ELF-1 (cell line): ENCODE results near the gene SEMA3D.

Experiments
- DNase-seq: peaks from one replicate; pipeline ENCODE4 v3.0.0-alpha.2; 2016; ENCODE audit warnings: low read depth, low spot score

SEMA3D gene

GRCh38 chr7:85186521-85187241 is at the start of gene SEMA3D:
SEMA3D (minus strand) TSS chr7:85187056; CDS start chr7:85121891, 65,165 bp downstream.
- DNase-seq = peak; percentile 92

- peak; percentile 9 for DNase-seq
Observed at GRCh38 chr7:85234730-85235129, 47.9 kb upstream of the SEMA3D start.

GRCh38 chr7:85232068-85232467 is 45.2 kb upstream of the SEMA3D start:
- no peak for DNase-seq

DNA sequence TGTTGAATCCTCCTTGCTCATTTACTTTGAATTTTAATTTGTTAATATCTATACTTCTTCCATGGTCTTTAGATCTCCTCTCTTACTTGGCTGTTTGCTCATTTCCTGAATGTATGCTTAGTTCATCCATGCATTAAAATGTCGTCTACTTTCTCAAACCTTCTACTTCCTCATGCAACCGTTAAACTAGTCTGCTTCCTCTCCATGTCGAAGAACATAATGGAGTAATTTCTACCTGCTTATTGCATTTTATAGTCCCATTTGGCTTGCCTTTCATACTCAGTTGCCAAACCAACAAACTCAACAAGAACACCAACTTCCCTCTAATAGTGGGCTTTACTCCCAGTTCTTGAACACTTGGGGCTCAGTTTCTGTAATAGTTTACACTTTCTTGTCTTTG is 43.8 kb upstream of the SEMA3D start:
- no peak for DNase-seq

DNA sequence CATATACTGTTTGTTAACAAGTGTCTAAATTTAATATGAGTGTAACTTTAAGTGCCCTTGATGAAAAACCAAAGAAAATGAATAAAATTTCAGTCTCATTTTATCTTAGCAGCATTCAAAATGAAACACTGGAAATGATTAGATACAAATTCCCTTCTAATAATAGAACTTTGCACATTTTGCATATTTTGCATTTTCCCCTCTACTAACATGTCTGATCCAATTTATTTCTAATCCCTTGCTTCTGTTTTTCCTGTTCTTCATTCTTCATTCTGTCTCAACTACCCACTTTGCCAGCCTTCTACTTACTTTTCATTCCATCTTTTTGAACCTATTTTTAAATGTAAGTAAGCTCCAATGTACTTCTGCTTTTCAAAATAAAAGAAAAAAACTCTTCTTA is 42.7 kb upstream of the SEMA3D start:
- DNase-seq = no peak

GRCh38 chr7:85226361-85227085 is 39.7 kb upstream of the SEMA3D start:
- DNase-seq = no peak

- no peak for DNase-seq
Observed at GRCh38 chr7:85224171-85224570, 37.3 kb upstream of the SEMA3D start.

- no peak for DNase-seq
Observed at GRCh38 chr7:85222522-85222921, 35.7 kb upstream of the SEMA3D start.

DNA sequence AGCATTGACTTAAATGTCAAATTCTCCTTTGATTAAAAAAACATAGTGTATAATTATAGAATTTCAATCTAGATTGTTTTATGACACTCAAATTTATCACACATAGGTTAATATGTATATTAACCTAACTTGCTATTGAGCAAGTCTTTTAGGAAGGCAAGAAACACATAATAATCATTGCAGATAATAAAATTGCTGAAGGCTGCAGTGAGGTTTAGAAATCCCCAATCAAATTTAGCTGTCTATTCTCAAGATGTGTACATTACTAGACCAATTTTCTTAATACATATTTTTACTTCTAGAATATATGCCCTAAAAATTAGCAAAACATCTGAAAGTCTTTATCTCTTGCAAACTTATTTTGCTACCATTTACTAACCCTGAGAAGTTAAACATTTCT is 34.9 kb upstream of the SEMA3D start:
- DNase-seq = no peak

DNA sequence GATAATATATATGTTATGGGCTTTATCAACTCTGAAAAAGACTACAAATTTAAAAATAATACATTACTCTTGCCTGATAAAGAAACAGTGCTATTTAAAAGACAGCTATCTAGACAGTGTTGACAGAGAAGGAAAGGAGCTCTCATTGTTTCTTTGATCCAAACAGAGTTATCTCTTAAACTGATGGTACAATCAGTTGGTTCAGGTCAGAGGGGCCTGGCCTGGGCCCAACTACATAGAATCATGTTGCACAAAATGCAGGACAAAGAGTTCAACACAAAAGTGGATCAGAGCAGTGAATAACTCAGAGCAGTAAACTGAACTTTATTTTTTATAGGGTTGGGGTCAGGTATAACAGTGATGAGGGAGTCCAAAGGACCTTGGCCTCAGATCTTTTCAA is 33.8 kb upstream of the SEMA3D start:
- DNase-seq = no peak

DNA sequence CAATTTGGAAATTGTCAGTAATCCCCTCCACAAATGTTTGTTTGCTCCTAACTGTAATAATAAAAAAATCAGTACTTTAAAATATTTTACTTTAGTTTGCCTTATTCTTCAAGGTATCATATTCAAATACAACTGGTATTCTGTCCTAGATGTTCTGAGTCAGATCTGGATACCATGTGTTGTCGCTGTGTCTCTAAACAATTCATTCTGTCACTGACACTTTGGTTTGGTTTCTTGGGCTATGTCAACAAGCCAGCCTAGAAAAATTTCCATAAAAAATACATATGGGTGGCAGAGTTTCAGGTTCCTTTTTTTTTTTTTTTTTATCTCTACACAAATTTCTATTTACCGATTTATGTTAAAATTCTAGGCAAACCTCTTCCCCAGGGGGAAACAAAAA is 33.2 kb upstream of the SEMA3D start:
- DNase-seq = no peak

- DNase-seq = no peak
Observed at GRCh38 chr7:85217085-85217484, 30.2 kb upstream of the SEMA3D start.

- DNase-seq = no peak
Observed at GRCh38 chr7:85215098-85215497, 28.2 kb upstream of the SEMA3D start.

- no peak for DNase-seq
Observed at GRCh38 chr7:85213500-85213899, 26.6 kb upstream of the SEMA3D start.

- no peak for DNase-seq
Observed at GRCh38 chr7:85205754-85206153, 18.9 kb upstream of the SEMA3D start.

- DNase-seq = no peak
Observed at GRCh38 chr7:85204496-85204895, 17.6 kb upstream of the SEMA3D start.

DNA sequence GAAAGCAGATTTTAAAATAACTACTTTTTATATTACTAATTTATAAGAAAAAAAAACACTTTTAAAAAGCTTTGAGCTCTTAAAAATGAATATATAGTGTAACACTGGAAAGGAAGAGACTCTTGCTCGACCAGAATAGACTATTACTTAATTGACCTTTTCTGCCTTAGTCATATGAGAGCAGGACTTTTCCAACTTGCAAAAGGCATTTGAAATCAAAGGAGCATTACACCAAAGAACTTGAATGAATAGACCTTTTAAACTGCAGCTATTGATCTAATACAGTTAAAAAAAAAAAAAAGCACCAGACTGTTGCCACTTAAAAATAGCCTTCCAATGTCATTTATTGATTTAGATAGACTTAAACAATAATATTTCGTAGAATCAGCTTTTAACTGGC is 17.2 kb upstream of the SEMA3D start:
- no peak for DNase-seq

- no peak for DNase-seq
Observed at GRCh38 chr7:85201209-85201608, 14.4 kb upstream of the SEMA3D start.

- no peak for DNase-seq
Observed at GRCh38 chr7:85196696-85197095, 9.8 kb upstream of the SEMA3D start.

DNA sequence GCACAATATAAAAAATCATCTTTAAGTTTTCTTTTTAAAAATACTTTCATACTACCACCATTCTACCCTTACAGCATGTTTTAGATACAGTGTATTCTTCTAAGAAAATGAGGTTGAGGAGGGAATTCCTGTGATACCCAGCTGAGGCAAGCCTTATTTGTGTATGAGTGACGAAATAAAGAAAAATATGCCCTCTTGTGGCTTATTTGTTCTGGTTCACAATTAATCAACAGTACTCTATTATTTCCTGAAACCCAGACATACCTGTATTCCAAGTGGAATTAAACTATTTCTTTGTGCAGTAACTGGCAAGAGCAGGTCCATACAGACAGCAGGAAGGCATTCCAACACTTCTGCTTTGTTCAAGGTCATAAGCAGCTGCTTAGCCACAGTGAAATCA is 4.5 kb upstream of the SEMA3D start:
- no peak for DNase-seq

DNA sequence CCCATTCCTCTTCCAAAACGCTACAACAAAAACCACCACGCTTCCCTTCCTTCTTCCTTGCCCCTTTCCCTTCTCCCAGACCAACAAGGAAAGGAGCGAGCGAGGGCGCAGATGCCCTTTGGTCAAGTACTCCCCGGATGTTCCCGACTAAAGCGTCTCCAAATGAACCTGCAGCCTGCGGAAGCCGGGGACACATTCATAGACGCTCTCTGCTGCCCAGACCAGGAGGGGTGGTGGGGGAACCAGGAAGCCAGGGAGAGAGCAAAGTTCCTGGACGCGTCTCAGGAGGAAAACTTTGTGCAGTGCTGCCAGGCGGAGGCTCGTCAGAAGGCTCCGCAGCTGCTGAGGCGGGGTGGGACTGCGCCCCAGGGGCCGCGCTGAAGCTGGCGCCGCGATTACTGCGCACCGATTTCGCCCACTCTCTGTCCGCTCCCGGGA is 754 bp downstream of the SEMA3D start:
- DNase-seq = peak; percentile 54

DNA sequence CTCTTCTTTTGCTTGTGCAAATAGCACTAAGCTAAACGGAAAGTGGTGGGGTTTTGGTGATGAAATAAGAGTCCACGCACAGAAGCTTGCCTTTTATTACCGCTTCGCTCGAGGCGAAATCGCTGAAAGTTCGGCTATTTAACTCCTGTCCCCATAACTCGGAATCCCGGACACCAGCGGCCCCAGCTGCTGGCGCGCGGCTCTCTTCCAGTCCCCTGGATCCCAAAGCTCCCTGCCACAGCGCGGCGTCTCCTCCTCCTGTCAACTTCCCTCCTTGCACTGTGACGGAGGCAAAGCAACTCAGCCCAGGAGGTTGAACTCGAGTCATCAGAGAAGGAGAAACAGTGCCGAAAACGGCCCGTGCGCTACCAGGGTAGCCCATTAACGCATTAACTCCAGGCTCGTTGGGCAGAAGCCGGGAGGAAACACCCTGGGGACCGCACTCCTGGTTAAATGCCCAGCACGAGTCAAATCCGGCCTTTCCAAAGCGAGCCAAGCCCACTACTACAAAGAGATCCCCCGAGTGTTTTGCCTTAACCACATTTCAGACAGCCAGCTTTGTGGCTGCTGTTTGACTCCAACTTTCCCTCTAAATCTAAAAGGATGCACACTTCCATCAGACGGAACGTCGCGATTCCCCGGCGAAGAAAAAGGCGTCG is 1.3 kb downstream of the SEMA3D start:
- peak; percentile 65 for DNase-seq
